Lung (tissue), 12 donors: Measurements from ENCODE around the gene EML1. TPM values are rescaled to one million over a fixed set of nuclear protein-coding genes. Genes with fewer than 3 reads are reported as not detected.
"Not testable (repeated sequence)": the region's sequence is repeated elsewhere in the genome, so short reads cannot be mapped to it uniquely, and the experiment has no call there.

Experiments
- ATAC-seq: fragments of 200-7000 bp; cut with Tn5 transposase; one replicate; pipeline ENCODE4 v1.9.1; 2020; ENCODE audit warnings: moderate number of reproducible peaks; ENCODE audit not compliant: insufficient read depth, low FRiP score
- DNase-seq, 3 donors: peaks; one replicate each; pipeline ENCODE4 v3.0.0-alpha.2; 2013 to 2017
- H3K27ac ChIP-seq, 2 donors: one replicate each; pipeline ENCODE4 v1.5.1; 2013; ENCODE audit warnings: mild to moderate bottlenecking in 2 of 2, moderate library complexity in 2 of 2, control low read depth in 1 of 2, inconsistent platforms in 1 of 2, low read depth in 1 of 2, low read length in 1 of 2
- H3K27me3 ChIP-seq, 3 donors: one replicate each; pipeline ENCODE4 v1.5.1; 2013; ENCODE audit warnings: low read length in 2 of 3; ENCODE audit not compliant: control insufficient read depth in 3 of 3, insufficient read depth in 3 of 3
- H3K36me3 ChIP-seq, 4 donors: one replicate each; pipeline ENCODE4 v1.5.1; 2013; ENCODE audit warnings: low read length in 4 of 4, mild to moderate bottlenecking in 1 of 4, moderate library complexity in 1 of 4; ENCODE audit not compliant: control insufficient read depth in 4 of 4, insufficient read depth in 4 of 4
- H3K4me1 ChIP-seq, 5 donors: one replicate each; pipeline ENCODE4 v1.5.1; 2013; ENCODE audit warnings: low read length in 5 of 5, mild to moderate bottlenecking in 2 of 5, moderate library complexity in 1 of 5; ENCODE audit not compliant: control insufficient read depth in 5 of 5, insufficient read depth in 5 of 5
- H3K4me3 ChIP-seq: one replicate; pipeline ENCODE4 v1.5.1; 2013; ENCODE audit warnings: mild to moderate bottlenecking, control low read depth, moderate library complexity
- H3K9ac ChIP-seq, 2 donors: one replicate each; pipeline ENCODE4 v1.5.1; 2013; ENCODE audit warnings: low read length in 2 of 2, control low read depth in 1 of 2; ENCODE audit not compliant: insufficient read depth in 1 of 2
- H3K9me3 ChIP-seq, 4 donors: one replicate each; pipeline ENCODE4 v1.5.1; 2013; ENCODE audit warnings: low read length in 3 of 4, mild to moderate bottlenecking in 1 of 4, moderate library complexity in 1 of 4; ENCODE audit not compliant: control insufficient read depth in 4 of 4, insufficient read depth in 3 of 4
- WGBS, 2 donors: extraction: QIAGEN DNeasy Blood & Tissue Kit; methylation state at CpG; one replicate each; pipeline ENCODE4 v1.1.7; 2013; 5-methylcytosine and 5-hydroxymethylcytosine counted together
- polyA plus RNA-seq, 2 donors: library from polyadenylated mRNA; stranded (reverse); fragments of 200-250 nt; gene quantifications; one replicate each; pipeline ENCODE4 v1.2.1, GENCODE V29; 2013
- total RNA-seq, 2 donors: library from RNA; depleted of rRNA in 1 of 2; stranded (reverse); fragments of >200 nt in 1 of 2; gene quantifications; one replicate each; pipeline ENCODE4 v1.2.1, GENCODE V29; 2014 to 2021
- TF ChIP-seq, protein P1 (sequence below): IDR thresholded peaks from 2 replicates; pipeline ENCODE4 v1.5.1; 2012; ENCODE audit warnings: mild to moderate bottlenecking; ENCODE audit errors: control extremely low read depth, extremely low read depth
- donor health status: control.
- donor health status: control.
- donor health status: Bipolar disorder and iron deficiency.
- donor health status: healthy.
- donor health status: DM: yes; HTN: yes; CAD: no.

The EML1 gene
- total and polyA plus RNA-seq, 4 donors = 6.7 to 88.0 (median 22.8) TPM

DNA sequence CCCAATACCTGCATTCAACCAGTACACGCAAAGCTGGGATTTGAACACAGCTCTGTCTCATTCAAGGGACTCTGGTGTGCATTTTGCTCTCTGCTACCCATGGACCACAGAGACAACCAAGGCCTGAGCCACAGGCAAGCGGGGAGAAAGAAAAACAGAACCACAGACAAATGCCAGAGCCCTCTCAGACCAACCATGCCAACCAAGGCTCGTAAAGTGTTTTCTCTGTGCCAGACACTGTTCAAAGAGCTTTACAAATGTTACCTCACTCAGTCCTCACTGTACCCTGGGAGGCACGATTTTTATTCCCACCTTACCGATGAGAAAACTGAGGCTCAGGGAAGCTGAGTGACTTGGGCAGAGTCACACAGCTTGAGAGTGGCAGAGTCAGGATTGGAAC is 32.4 kb upstream of the EML1 start:
- ATAC-seq (no peak), DNase-seq (no peak)

DNA sequence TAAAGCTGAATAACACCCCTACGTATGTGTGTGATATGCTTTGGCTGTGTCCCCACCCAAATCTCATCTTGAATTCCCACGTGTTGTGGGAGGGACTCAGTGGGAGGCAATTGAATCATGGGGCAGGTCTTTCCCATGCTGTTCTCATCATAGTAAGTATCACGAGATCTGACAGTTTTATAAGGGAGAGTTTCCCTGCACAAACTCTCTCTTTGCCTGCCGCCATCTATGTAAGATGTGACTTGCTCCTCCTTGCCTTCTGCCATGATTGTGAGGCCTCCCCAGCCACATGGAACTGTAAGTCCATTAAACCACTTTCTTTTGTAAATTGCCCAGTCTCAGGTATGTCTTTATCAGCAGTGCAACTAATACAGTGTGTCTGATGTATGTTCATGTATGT is 30.3 kb upstream of the EML1 start:
- not testable (repeated sequence) for H3K27me3 ChIP-seq, H3K36me3 ChIP-seq, H3K9ac ChIP-seq, H3K27ac ChIP-seq, H3K4me3 ChIP-seq, DNase-seq, ATAC-seq, H3K9me3 ChIP-seq, H3K4me1 ChIP-seq
- WGBS, 2 donors = 83 to 96% methylated on average over 4 of the region's 4 CpGs

More for the DNA sequence above, 32.4 kb upstream of the EML1 start:
- WGBS, 2 donors = 90 to 93% methylated on average over 5 of the region's 5 CpGs
- no peaks in the 10 kb centered on the region for H3K36me3 ChIP-seq
- peaks cover 0 to 13% (median 0%) of the 10 kb centered on the region in 5 donors for H3K4me1 ChIP-seq
- no peak overlapping the region for H3K4me3 ChIP-seq
- no peak overlapping the region for H3K27ac ChIP-seq
- TF ChIP-seq, protein P1, sequence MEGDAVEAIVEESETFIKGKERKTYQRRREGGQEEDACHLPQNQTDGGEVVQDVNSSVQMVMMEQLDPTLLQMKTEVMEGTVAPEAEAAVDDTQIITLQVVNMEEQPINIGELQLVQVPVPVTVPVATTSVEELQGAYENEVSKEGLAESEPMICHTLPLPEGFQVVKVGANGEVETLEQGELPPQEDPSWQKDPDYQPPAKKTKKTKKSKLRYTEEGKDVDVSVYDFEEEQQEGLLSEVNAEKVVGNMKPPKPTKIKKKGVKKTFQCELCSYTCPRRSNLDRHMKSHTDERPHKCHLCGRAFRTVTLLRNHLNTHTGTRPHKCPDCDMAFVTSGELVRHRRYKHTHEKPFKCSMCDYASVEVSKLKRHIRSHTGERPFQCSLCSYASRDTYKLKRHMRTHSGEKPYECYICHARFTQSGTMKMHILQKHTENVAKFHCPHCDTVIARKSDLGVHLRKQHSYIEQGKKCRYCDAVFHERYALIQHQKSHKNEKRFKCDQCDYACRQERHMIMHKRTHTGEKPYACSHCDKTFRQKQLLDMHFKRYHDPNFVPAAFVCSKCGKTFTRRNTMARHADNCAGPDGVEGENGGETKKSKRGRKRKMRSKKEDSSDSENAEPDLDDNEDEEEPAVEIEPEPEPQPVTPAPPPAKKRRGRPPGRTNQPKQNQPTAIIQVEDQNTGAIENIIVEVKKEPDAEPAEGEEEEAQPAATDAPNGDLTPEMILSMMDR = no peak
- H3K9me3 ChIP-seq = peaks cover 0 to 2% (median 0%) of the 10 kb centered on the region in 4 donors
- no peak overlapping the region for H3K9ac ChIP-seq
- H3K27me3 ChIP-seq = no peaks in the 10 kb centered on the region

DNA sequence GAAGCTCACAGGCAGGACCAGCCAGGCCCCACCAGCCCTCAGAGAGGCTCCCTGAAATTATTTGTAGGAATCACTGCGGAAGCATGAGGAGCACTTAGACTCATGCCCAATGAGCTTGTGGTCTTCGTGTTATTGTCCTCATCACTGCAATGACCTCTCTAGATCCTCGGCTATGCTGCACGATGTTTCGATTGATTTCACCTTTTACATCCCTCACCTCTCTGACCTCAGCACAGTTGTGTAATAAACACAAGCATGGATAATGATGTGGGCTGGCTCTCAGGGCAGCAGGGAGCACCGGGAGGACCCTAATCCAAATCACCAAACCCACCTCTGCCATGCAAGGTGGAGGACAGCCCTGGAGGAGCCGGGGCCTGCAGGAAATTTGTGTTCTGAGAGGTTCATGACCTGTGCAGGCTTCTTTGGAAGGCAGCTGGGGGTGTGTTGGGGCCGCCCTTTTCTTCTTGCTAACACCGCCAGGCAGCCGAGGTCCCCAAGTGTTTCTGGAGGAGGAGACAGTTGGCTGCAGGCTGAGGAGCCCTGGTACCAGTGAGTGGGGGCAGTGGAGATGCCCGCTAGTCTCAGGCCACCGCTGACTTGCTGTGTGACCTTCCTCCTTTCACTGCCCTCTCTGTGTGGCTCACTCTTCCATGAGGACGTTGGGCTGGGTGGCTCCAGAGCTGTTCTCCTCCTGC is 29.5 kb upstream of the EML1 start:
- WGBS, 2 donors = 89 to 91% methylated on average over 11 to 13 of the region's 13 CpGs
- Histone ChIP-seq H3K9ac (no peak overlapping the region), H3K4me3 (no peak overlapping the region), H3K36me3 (no peaks in the 10 kb centered on the region), H3K9me3 (peaks cover 0 to 2% (median 0%) of the 10 kb centered on the region in 4 donors), H3K27me3 (no peaks in the 10 kb centered on the region), H3K27ac (no peak overlapping the region), H3K4me1 (peaks cover 0 to 4% (median 0%) of the 10 kb centered on the region in 5 donors)
- TF ChIP-seq, protein P1 = no peak
- DNase-seq (no peak), ATAC-seq (no peak)

GRCh38 chr14:99764222-99764706 is 28.9 kb upstream of the EML1 start:
- Histone ChIP-seq H3K9me3 (peaks cover 0 to 2% (median 0%) of the 10 kb centered on the region in 4 donors), H3K4me3 (no peak overlapping the region), H3K4me1 (no peaks in the 10 kb centered on the region), H3K36me3 (no peaks in the 10 kb centered on the region), H3K27ac (no peak overlapping the region), H3K27me3 (no peaks in the 10 kb centered on the region), H3K9ac (no peak overlapping the region)
- TF ChIP-seq, protein P1 = no peak
- WGBS, 2 donors = 93 to 94% methylated on average over 11 of the region's 11 CpGs
- DNase-seq (no peak), ATAC-seq (no peak)
